ENCODE results near the gene PRDM10.

DNA sequence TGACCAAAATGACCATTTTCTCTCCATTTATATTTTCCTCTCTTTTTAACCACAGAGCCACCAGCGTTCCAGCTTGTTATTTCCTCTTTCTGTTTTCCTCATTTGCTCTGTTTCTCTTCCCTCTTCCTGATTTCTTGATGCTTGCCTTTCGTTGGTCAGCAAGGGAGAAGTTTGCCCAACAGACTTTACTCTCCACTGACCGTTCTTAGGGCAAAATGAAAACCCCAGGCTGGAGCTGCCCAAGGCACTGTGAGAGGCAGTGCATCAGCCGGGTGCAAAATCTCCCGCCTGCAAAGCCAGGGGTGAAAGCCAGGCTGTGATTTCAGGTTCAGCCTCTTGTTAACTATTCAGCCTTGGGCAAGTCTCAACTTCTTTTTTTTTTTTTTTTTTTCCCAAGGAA, 40.9 kb upstream of the PRDM10 start:
- no peak for TF ChIP-seq EZH2 (IDR thresholded peaks at IDR 0.05; ENCODE audit: low read length, missing control alignments)
- TF ChIP-seq, protein P1, sequence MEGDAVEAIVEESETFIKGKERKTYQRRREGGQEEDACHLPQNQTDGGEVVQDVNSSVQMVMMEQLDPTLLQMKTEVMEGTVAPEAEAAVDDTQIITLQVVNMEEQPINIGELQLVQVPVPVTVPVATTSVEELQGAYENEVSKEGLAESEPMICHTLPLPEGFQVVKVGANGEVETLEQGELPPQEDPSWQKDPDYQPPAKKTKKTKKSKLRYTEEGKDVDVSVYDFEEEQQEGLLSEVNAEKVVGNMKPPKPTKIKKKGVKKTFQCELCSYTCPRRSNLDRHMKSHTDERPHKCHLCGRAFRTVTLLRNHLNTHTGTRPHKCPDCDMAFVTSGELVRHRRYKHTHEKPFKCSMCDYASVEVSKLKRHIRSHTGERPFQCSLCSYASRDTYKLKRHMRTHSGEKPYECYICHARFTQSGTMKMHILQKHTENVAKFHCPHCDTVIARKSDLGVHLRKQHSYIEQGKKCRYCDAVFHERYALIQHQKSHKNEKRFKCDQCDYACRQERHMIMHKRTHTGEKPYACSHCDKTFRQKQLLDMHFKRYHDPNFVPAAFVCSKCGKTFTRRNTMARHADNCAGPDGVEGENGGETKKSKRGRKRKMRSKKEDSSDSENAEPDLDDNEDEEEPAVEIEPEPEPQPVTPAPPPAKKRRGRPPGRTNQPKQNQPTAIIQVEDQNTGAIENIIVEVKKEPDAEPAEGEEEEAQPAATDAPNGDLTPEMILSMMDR (conservative IDR thresholded peaks at IDR 0.05 in 1 of 2, IDR thresholded peaks at IDR 0.05 in 1 of 2; ENCODE audit: low read depth in 1 of 2, low read length in 2 of 2) = no peak

All from fibroblast of lung (primary cell).